IMR-90 (cell line): ENCODE measurements around the gene SIRT7. TPM values are rescaled to one million over a fixed set of nuclear protein-coding genes. Genes with fewer than 3 reads are reported as not detected.

Experiments
- ATAC-seq: fragments of 200-7000 bp; cut with Tn5 transposase; 2 replicates; pipeline ENCODE4 v1.9.1; 2020; ENCODE audit warnings: low read depth, mild to moderate bottlenecking, moderate library complexity
- BruUV-seq: library from RNA; stranded (reverse); fragments of 400-500 nt; replicated peaks from 2 replicates; lab custom pipeline; 2021; lab: Mats Ljungman, UMichigan
- CTCF ChIA-PET: fragments of 300-600 bp; formaldehyde crosslinking; extraction: SDS; loops from one replicate; lab custom pipeline; 2021; ENCODE audit warnings: antibody characterized with exemption; lab: Yijun Ruan, JAX
- POLR2A ChIA-PET: fragments of 300-600 bp; sonication (Branson Sonifier 250); formaldehyde crosslinking; loops from one replicate; lab custom pipeline; 2022; ENCODE audit warnings: antibody characterized with exemption; ENCODE audit not compliant: unreplicated experiment; lab: Charles Lee
- DNase-seq: peaks from one replicate; pipeline ENCODE4 v3.0.0; 2013
- H2AFZ ChIP-seq: replicated peaks from 2 replicates; pipeline ENCODE3; 2013; ENCODE audit warnings: low read length, mild to moderate bottlenecking; ENCODE audit not compliant: poor library complexity
- H2AK5ac ChIP-seq: 2 replicates; pipeline ENCODE4 v1.6.1; 2013; ENCODE audit warnings: low read depth, low read length, inconsistent platforms
- H2AK9ac ChIP-seq: replicated peaks from 2 replicates; pipeline ENCODE3; 2013; ENCODE audit warnings: mild to moderate bottlenecking, low read depth, low read length, moderate library complexity; ENCODE audit not compliant: poor library complexity
- H2BK120ac ChIP-seq: 2 replicates; pipeline ENCODE4 v1.6.1; 2013; ENCODE audit warnings: low read depth, low read length, inconsistent platforms
- H2BK15ac ChIP-seq: 3 replicates; pipeline ENCODE4 v1.6.1; 2013; ENCODE audit warnings: low read depth, low read length, inconsistent platforms
- H2BK20ac ChIP-seq: 2 replicates; pipeline ENCODE4 v1.6.1; 2013; ENCODE audit warnings: low read depth, mild to moderate bottlenecking, inconsistent platforms, low read length, moderate library complexity
- H2BK5ac ChIP-seq: 2 replicates; pipeline ENCODE4 v1.6.1; 2013; ENCODE audit warnings: mild to moderate bottlenecking, low read depth, low read length, inconsistent platforms; ENCODE audit not compliant: poor library complexity, severe bottlenecking
- H3K14ac ChIP-seq: replicated peaks from 2 replicates; pipeline ENCODE4 v1.6.1; 2013; ENCODE audit warnings: low read depth, low read length, inconsistent platforms
- H3K18ac ChIP-seq: 2 replicates; pipeline ENCODE4 v1.6.1; 2013; ENCODE audit warnings: low read depth, low read length, control low read depth
- H3K23ac ChIP-seq: 2 replicates; pipeline ENCODE4 v1.6.1; 2013; ENCODE audit warnings: low read depth, low read length, inconsistent platforms
- H3K27ac ChIP-seq: 2 replicates; pipeline ENCODE4 v1.5.1; 2013; ENCODE audit warnings: mild to moderate bottlenecking, control low read depth, low read length; ENCODE audit not compliant: insufficient read depth
- H3K27me3 ChIP-seq: 2 replicates; pipeline ENCODE4 v1.6.1; 2013; ENCODE audit warnings: low read length; ENCODE audit not compliant: control insufficient read depth, insufficient read depth
- H3K36me3 ChIP-seq: 2 replicates; pipeline ENCODE4 v1.6.1; 2013; ENCODE audit warnings: low read length, mixed read lengths; ENCODE audit not compliant: control insufficient read depth, insufficient read depth
- H3K4ac ChIP-seq: 2 replicates; pipeline ENCODE4 v1.6.1; 2013; ENCODE audit warnings: low read depth, low read length, inconsistent platforms
- H3K4me1 ChIP-seq: 2 replicates; pipeline ENCODE4 v1.6.1; 2013; ENCODE audit warnings: low read length, mixed read lengths; ENCODE audit not compliant: control insufficient read depth, insufficient read depth
- H3K4me2 ChIP-seq: 2 replicates; pipeline ENCODE4 v1.6.1; 2013; ENCODE audit warnings: low read depth, mild to moderate bottlenecking, control low read depth, low read length, moderate library complexity
- H3K4me3 ChIP-seq: 2 replicates; pipeline ENCODE4 v1.5.1; 2013; ENCODE audit warnings: low read depth, mild to moderate bottlenecking, control low read depth, low read length, moderate library complexity; ENCODE audit not compliant: insufficient read depth
- H3K56ac ChIP-seq: 2 replicates; pipeline ENCODE4 v1.6.1; 2013; ENCODE audit warnings: low read length, inconsistent platforms; ENCODE audit not compliant: insufficient read depth; ENCODE audit errors: extremely low read depth
- H3K79me1 ChIP-seq, 2 experiments: 2 replicates each; pipeline ENCODE4 v1.6.1; 2013; ENCODE audit warnings: low read length in 2 of 2, inconsistent platforms in 1 of 2, low read depth in 1 of 2
- H3K9ac ChIP-seq: 2 replicates; pipeline ENCODE4 v1.6.1; 2013; ENCODE audit warnings: low read depth, low read length, control low read depth
- H3K9me1 ChIP-seq: 2 replicates; pipeline ENCODE4 v1.6.1; 2013; ENCODE audit warnings: low read length, inconsistent platforms; ENCODE audit not compliant: insufficient read depth
- H3K9me3 ChIP-seq: 2 replicates; pipeline ENCODE4 v1.6.1; 2013; ENCODE audit warnings: low read length; ENCODE audit not compliant: control insufficient read depth, insufficient read depth
- H4K20me1 ChIP-seq: 2 replicates; pipeline ENCODE4 v1.6.1; 2013; ENCODE audit warnings: low read length, inconsistent platforms; ENCODE audit not compliant: insufficient read depth
- H4K5ac ChIP-seq: 2 replicates; pipeline ENCODE4 v1.6.1; 2013; ENCODE audit warnings: mild to moderate bottlenecking, low read depth, low read length, control low read depth
- H4K8ac ChIP-seq, 2 experiments: 2 replicates each; pipeline ENCODE4 v1.6.1; 2013; ENCODE audit warnings: low read depth in 2 of 2, low read length in 2 of 2, control low read depth in 1 of 2, inconsistent platforms in 1 of 2
- H4K91ac ChIP-seq: 2 replicates; pipeline ENCODE4 v1.6.1; 2013; ENCODE audit warnings: low read depth, low read length, inconsistent platforms; ENCODE audit not compliant: insufficient read depth
- BHLHE40 ChIP-seq: fragments of 150-350 bp; IDR thresholded peaks from 2 replicates; pipeline ENCODE4 v1.6.1; 2016; ENCODE audit warnings: mild to moderate bottlenecking, low read depth, low read length
- ELK1 ChIP-seq: fragments of 150-350 bp; IDR thresholded peaks from 2 replicates; pipeline ENCODE4 v1.6.1; 2016; ENCODE audit warnings: low read depth, mild to moderate bottlenecking, low read length, moderate library complexity, borderline replicate concordance
- MAZ ChIP-seq: IDR thresholded peaks from 2 replicates; pipeline ENCODE4 v1.6.1; 2012; ENCODE audit warnings: low read depth, mild to moderate bottlenecking, low read length, improper control_type of control experiment, moderate library complexity, borderline replicate concordance
- NFE2L2 ChIP-seq: fragments of 150-350 bp; IDR thresholded peaks from 2 replicates; pipeline ENCODE4 v1.6.1; 2016; ENCODE audit warnings: low read depth, mild to moderate bottlenecking, low read length
- RAD21 ChIP-seq: IDR thresholded peaks from 2 replicates; pipeline ENCODE4 v1.6.1; 2012; ENCODE audit warnings: low read length, improper control_type of control experiment
- RFX5 ChIP-seq: IDR thresholded peaks from 2 replicates; pipeline ENCODE4 v1.8.0; 2012; ENCODE audit warnings: low read depth, mild to moderate bottlenecking, low read length, moderate library complexity
- SMC3 ChIP-seq: fragments of 150-350 bp; IDR thresholded peaks from 2 replicates; pipeline ENCODE4 v1.6.1; 2016; ENCODE audit warnings: low read depth, mild to moderate bottlenecking, antibody characterized with exemption, low read length, moderate library complexity
- WGBS, 2 experiments: methylation state at CpG; one replicate each; pipeline versions ENCODE4 v1.1.5 to v1.1.7; 2013; ENCODE audit warnings: missing lambda C conversion rate in 2 of 2; ENCODE audit not compliant: insufficient read length in 1 of 2; ENCODE audit errors: extremely low coverage in 2 of 2; 5-methylcytosine and 5-hydroxymethylcytosine counted together
- dilution Hi-C: fragments of 300-500 bp; cut with HindIII; formaldehyde crosslinking; loops from one replicate; pipeline ENCODE4 v1.14.3; 2018; ENCODE audit warnings: low sequenced_read_pairs; ENCODE audit not compliant: unreplicated experiment
- in situ Hi-C: fragments of 300-500 bp; cut with MboI; formaldehyde crosslinking; loops from 3 replicates; pipeline ENCODE4 v1.14.3; 2019; ENCODE audit warnings: low sequenced_read_pairs, inconsistent platforms, mixed read lengths
- intact Hi-C: fragments of 100-400 bp; cut with micrococcal nuclease; formaldehyde crosslinking; loops from 2 replicates; pipeline ENCODE4 v1.10.0; 2022
- polyA plus RNA-seq, 3 experiments: library from polyadenylated mRNA; depleted of rRNA; stranded (reverse); fragments of >200 nt; gene quantifications; 2 replicates each; pipeline ENCODE4 v1.2.3, GENCODE V29; 2012; ENCODE audit warnings: low replicate concordance in 1 of 3
- total RNA-seq: library from RNA; depleted of rRNA; stranded (reverse); fragments of >200 nt; gene quantifications from 2 replicates; pipeline ENCODE4 v1.2.3, GENCODE V29; 2012

SIRT7 gene
- total and polyA plus RNA-seq, 2 of the 4 experiments (the other 2 are of a cell fraction): 14.5 to 19.8 TPM

GRCh38 chr17:81931189-81931556 is 13.2 kb upstream of the SIRT7 start:
- Histone ChIP-seq H3K9ac (no peak overlapping the region), H2AK9ac (no peak overlapping the region), H3K18ac (no peak overlapping the region), H4K20me1 (peaks cover 17% of the 10 kb centered on the region), H3K23ac (no peak overlapping the region), H2BK20ac (no peak overlapping the region), H3K4me1 (peaks cover 9% of the 10 kb centered on the region), H3K9me1 (peaks cover 9% of the 10 kb centered on the region), H2AK5ac (no peak overlapping the region), H3K9me3 (no peaks in the 10 kb centered on the region), H3K27ac (no peak overlapping the region), H4K91ac (no peak overlapping the region), H2BK15ac (no peak overlapping the region), H3K4me2 (no peak overlapping the region), H3K56ac (no peak overlapping the region), H4K5ac (no peak overlapping the region), H3K4me3 (no peak overlapping the region), H3K79me1 (peaks cover 13 to 42% of the 10 kb centered on the region in 2 experiments), H2BK120ac (no peak overlapping the region), H3K36me3 (peaks cover 27% of the 10 kb centered on the region; the same call in 1 of the 2 replicates), H3K27me3 (no peaks in the 10 kb centered on the region), H4K8ac (no peak overlapping the region), H3K14ac (no peak overlapping the region), H3K4ac (no peak overlapping the region), H2BK5ac (no peak overlapping the region), H2AFZ (no peak overlapping the region)
- POLR2A ChIA-PET: no interaction called here
- intact Hi-C loops (no loop called here), dilution Hi-C loops (no loop called here), in situ Hi-C loops (no loop called here)
- WGBS, 2 experiments: 84% methylated on average over 11 of the region's 13 CpGs; no CpG with 5 or more reads in 1 of the 2 experiments
- no peak for TF ChIP-seq BHLHE40
- TF ChIP-seq RFX5: no peak
- no peak for TF ChIP-seq RAD21
- TF ChIP-seq MAZ: no peak
- TF ChIP-seq NFE2L2: no peak
- no peak for TF ChIP-seq SMC3
- no peak for TF ChIP-seq ELK1
- BruUV-seq: no TSS peak
- DNase-seq (no peak), ATAC-seq (no peak)
- CTCF ChIA-PET: no interaction called here
